HEK293 (cell line): Measurements from ENCODE around the gene MT1A.

Source experiments
- CTCF ChIA-PET: fragments of 350-600 bp; formaldehyde crosslinking; extraction: SDS; loops from one replicate; lab custom pipeline; 2021; ENCODE audit warnings: antibody characterized with exemption; lab: Yijun Ruan, JAX
- POLR2A ChIA-PET: fragments of 300-600 bp; formaldehyde crosslinking; extraction: SDS; loops from one replicate; lab custom pipeline; 2020; ENCODE audit warnings: antibody characterized with exemption, inconsistent platforms; lab: Yijun Ruan, JAX
- H3K27ac ChIP-seq: fragments of 200-500 bp; sonication (Bioruptor generic); 2 replicates; pipeline ENCODE4 v1.5.1; 2014; ENCODE audit warnings: low read depth, low read length, control low read depth, inconsistent platforms; ENCODE audit errors: extremely low read depth
- H3K36me3 ChIP-seq, 2 experiments: fragments of 200-500 bp in 1 of 2; sonication (Bioruptor generic) in 1 of 2; 1 replicate in 1 of 2; 2 replicates in 1 of 2; pipeline ENCODE4 v1.5.1; 2014 to 2017; ENCODE audit warnings: inconsistent platforms in 2 of 2, low read length in 2 of 2; ENCODE audit not compliant: control insufficient read depth in 2 of 2, insufficient read depth in 1 of 2
- H3K4me1 ChIP-seq: fragments of 200-500 bp; sonication (Bioruptor generic); 2 replicates; pipeline ENCODE4 v1.5.1; 2014; ENCODE audit warnings: mild to moderate bottlenecking, low read length, inconsistent platforms; ENCODE audit not compliant: control insufficient read depth, insufficient read depth
- H3K4me3 ChIP-seq: 2 replicates; pipeline ENCODE4 v1.5.1; 2011; ENCODE audit warnings: low read depth, mild to moderate bottlenecking, control low read depth, low read length, moderate library complexity
- H3K9me3 ChIP-seq: fragments of 200-500 bp; sonication (Bioruptor generic); 2 replicates; pipeline ENCODE4 v1.5.1; 2014; ENCODE audit warnings: low read depth, low read length, inconsistent platforms; ENCODE audit not compliant: control insufficient read depth, insufficient read depth
- KLF10 ChIP-seq: fragments of 450-650 bp; IDR thresholded peaks from 2 replicates; pipeline ENCODE4 v1.5.1; 2018; ENCODE audit warnings: missing biosample characterization, mild to moderate bottlenecking, missing genetic modification characterization
- SCRT2 ChIP-seq: fragments of 450-650 bp; formaldehyde crosslinking; IDR thresholded peaks from 2 replicates; pipeline ENCODE4 v1.5.1; 2016; ENCODE audit warnings: missing biosample characterization, missing genetic modification characterization
- YY1 ChIP-seq: fragments of 450-650 bp; formaldehyde crosslinking; IDR thresholded peaks from 2 replicates; pipeline ENCODE4 v1.5.1; 2018; ENCODE audit warnings: missing biosample characterization, missing genetic modification characterization
- ZNF138 ChIP-seq: fragments of 450-650 bp; formaldehyde crosslinking; IDR thresholded peaks from 2 replicates; pipeline ENCODE4 v1.5.1; 2016; ENCODE audit warnings: missing biosample characterization, missing genetic modification characterization, borderline replicate concordance
- ZNF214 ChIP-seq: fragments of 450-650 bp; formaldehyde crosslinking; IDR thresholded peaks from 2 replicates; pipeline ENCODE4 v1.5.1; 2017; ENCODE audit warnings: missing biosample characterization, mild to moderate bottlenecking, missing genetic modification characterization, borderline replicate concordance
- ZNF311 ChIP-seq: fragments of 450-650 bp; formaldehyde crosslinking; IDR thresholded peaks from 2 replicates; pipeline ENCODE4 v1.5.1; 2017; ENCODE audit warnings: missing biosample characterization, missing genetic modification characterization, borderline replicate concordance
- ZNF610 ChIP-seq: fragments of 450-650 bp; formaldehyde crosslinking; IDR thresholded peaks from 2 replicates; pipeline ENCODE4 v1.5.1; 2016; ENCODE audit warnings: missing biosample characterization, missing genetic modification characterization, borderline replicate concordance
- ZNF626 ChIP-seq: fragments of 450-650 bp; sonication (Bioruptor Pico); formaldehyde crosslinking; IDR thresholded peaks from 2 replicates; pipeline ENCODE4 v1.5.1; 2018; ENCODE audit warnings: missing biosample characterization, missing genetic modification characterization, inconsistent platforms
- ZNF768 ChIP-seq: fragments of 450-650 bp; formaldehyde crosslinking; IDR thresholded peaks from 2 replicates; pipeline ENCODE4 v1.5.1; 2018; ENCODE audit warnings: missing biosample characterization, mild to moderate bottlenecking, missing genetic modification characterization
- ZNF837 ChIP-seq: fragments of 450-650 bp; formaldehyde crosslinking; IDR thresholded peaks from 2 replicates; pipeline ENCODE4 v1.5.1; 2016; ENCODE audit warnings: missing biosample characterization, missing genetic modification characterization
- ZSCAN30 ChIP-seq: fragments of 450-650 bp; IDR thresholded peaks from 2 replicates; pipeline ENCODE4 v1.5.1; 2018; ENCODE audit warnings: missing biosample characterization, mild to moderate bottlenecking, missing genetic modification characterization, moderate library complexity
- TF ChIP-seq, protein P1 (sequence below): fragments of 450-650 bp; formaldehyde crosslinking; IDR thresholded peaks from 2 replicates; pipeline ENCODE4 v1.5.1; 2016; ENCODE audit warnings: missing biosample characterization, missing genetic modification characterization
- TF ChIP-seq, protein P2 (sequence below): fragments of 450-650 bp; formaldehyde crosslinking; IDR thresholded peaks from 2 replicates; pipeline ENCODE4 v1.5.1; 2017; ENCODE audit warnings: missing biosample characterization, missing genetic modification characterization
- TF ChIP-seq, protein P3 (sequence below): fragments of 450-650 bp; formaldehyde crosslinking; IDR thresholded peaks from 2 replicates; pipeline ENCODE4 v1.5.1; 2017; ENCODE audit warnings: missing biosample characterization, missing genetic modification characterization

MT1A gene

DNA sequence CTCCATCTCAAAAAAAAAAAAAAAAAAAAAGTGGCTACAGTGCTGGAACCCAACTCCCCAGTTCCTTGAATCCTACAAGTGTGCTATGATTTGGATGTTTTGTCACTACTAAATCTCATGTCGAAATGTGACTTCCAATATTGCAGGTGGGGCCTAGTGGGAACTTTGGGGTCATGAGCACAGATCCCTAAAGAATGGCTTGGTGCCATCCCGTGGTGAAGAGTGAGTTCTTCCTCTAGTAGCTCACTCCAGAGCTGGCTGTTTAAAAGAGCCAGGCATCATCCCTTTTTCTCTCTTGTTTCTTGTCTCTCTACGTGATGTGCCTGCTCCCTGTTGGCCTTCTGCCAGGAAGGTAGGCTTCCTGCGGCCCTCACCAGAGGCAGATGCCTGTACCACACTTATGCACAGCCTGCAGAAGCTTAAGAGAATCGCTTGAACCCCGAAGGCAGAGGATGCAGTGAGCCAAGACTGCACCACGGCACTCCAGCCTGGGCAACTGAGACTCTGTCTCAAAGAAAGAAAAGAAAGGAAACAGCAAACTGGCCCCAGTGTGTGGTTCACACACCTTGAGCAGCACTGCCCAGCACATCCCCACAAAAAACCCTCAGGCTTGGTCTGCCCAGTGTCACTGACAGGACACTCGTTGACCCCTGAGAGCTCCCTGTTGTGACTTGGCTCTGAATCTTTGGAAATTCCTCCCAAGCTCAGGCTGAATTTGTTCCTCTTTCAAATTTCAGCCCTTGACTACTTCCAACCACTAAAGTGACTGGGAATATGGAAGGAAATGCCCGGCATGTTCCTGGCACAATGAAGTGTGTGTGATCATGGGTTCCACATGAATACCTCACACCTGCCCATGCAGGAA, 9.7 kb upstream of the MT1A start (continued):
- TF ChIP-seq, protein P1, sequence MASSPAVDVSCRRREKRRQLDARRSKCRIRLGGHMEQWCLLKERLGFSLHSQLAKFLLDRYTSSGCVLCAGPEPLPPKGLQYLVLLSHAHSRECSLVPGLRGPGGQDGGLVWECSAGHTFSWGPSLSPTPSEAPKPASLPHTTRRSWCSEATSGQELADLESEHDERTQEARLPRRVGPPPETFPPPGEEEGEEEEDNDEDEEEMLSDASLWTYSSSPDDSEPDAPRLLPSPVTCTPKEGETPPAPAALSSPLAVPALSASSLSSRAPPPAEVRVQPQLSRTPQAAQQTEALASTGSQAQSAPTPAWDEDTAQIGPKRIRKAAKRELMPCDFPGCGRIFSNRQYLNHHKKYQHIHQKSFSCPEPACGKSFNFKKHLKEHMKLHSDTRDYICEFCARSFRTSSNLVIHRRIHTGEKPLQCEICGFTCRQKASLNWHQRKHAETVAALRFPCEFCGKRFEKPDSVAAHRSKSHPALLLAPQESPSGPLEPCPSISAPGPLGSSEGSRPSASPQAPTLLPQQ (tag by site-specific recombination), result no peak
- TF ChIP-seq ZNF138 (tag by site-specific recombination), result no peak
- TF ChIP-seq ZNF610 (tag by site-specific recombination), result no peak
- no peak for TF ChIP-seq ZSCAN30

DNA sequence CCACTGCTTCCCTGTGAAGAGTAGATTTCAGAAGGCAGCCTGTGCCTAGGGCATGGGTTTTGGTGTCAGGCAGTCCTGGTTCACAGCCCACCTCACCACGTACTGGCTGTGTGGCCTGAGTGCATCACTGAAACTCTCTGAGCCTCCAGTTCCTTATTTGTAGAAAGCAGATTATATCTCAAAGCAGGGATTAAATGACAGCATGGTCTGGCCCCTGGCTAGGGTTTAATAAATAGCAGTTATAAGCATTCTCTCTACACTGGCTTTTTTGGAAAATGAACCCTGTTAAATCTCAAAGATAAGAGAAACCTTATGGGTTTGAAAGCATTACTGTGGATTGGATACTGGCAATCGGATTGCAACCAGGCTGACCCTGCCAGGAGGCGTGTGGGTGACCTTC, 8.9 kb upstream of the MT1A start:
- H3K9me3 ChIP-seq, result no peaks in the 10 kb centered on the region
- no peaks in the 10 kb centered on the region for H3K36me3 ChIP-seq
- ChIA-PET CTCF (no interaction called here), POLR2A (no interaction called here)
- TF ChIP-seq KLF10 (tag by site-specific recombination) (no peak), ZNF214 (tag by site-specific recombination) (no peak), ZNF626 (tag by site-specific recombination) (no peak), ZNF311 (tag by site-specific recombination) (no peak), ZNF837 (no peak)
- no peak overlapping the region for H3K27ac ChIP-seq
- no peaks in the 10 kb centered on the region; the same call in 1 of the 2 replicates for H3K4me1 ChIP-seq
- no peak overlapping the region for H3K4me3 ChIP-seq

DNA sequence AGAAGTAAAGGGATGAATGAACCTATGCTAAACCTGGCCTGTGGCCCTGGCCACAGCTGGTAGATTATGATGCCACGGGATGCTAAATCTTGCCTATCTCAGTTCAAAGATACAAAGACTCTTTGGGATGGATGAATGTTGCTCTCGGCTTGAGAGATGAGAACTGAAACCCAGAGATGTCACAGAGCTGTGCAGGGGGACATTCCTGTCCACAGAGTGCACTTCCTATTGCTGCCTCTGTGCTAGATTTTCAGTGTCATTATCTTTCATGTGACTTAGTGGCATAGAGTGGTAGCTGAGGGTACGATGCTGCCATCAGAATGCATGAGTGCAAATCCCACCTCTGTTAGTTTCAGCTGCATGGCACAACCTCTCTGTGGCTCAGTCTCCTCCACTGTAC, 8.3 kb upstream of the MT1A start:
- no peaks in the 10 kb centered on the region for H3K9me3 ChIP-seq
- H3K4me1 ChIP-seq, result no peaks in the 10 kb centered on the region; the same call in 1 of the 2 replicates
- no peak overlapping the region for H3K27ac ChIP-seq
- TF ChIP-seq, protein P1 (tag by site-specific recombination), result no peak
- TF ChIP-seq, protein P2, sequence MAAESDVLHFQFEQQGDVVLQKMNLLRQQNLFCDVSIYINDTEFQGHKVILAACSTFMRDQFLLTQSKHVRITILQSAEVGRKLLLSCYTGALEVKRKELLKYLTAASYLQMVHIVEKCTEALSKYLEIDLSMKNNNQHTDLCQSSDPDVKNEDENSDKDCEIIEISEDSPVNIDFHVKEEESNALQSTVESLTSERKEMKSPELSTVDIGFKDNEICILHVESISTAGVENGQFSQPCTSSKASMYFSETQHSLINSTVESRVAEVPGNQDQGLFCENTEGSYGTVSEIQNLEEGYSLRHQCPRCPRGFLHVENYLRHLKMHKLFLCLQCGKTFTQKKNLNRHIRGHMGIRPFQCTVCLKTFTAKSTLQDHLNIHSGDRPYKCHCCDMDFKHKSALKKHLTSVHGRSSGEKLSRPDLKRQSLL (tag by site-specific recombination), result no peak
- TF ChIP-seq ZNF768 (tag by site-specific recombination), result 0 out of 2 replicates have a peak, but pooled peaks have one; percentile 17
- no peak for TF ChIP-seq YY1 (tag by site-specific recombination)
- TF ChIP-seq, protein P3, sequence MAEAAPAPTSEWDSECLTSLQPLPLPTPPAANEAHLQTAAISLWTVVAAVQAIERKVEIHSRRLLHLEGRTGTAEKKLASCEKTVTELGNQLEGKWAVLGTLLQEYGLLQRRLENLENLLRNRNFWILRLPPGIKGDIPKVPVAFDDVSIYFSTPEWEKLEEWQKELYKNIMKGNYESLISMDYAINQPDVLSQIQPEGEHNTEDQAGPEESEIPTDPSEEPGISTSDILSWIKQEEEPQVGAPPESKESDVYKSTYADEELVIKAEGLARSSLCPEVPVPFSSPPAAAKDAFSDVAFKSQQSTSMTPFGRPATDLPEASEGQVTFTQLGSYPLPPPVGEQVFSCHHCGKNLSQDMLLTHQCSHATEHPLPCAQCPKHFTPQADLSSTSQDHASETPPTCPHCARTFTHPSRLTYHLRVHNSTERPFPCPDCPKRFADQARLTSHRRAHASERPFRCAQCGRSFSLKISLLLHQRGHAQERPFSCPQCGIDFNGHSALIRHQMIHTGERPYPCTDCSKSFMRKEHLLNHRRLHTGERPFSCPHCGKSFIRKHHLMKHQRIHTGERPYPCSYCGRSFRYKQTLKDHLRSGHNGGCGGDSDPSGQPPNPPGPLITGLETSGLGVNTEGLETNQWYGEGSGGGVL (tag by site-specific recombination), result no peak
- TF ChIP-seq SCRT2, result no peak
- POLR2A ChIA-PET, result interaction anchor here (1.0 kb wide), 1 partner anchor 22 kb away, joined by 3 read pairs; the partner anchor contains the start of gene MT2A
- H3K36me3 ChIP-seq, result no peaks in the 10 kb centered on the region
- no peak overlapping the region for H3K4me3 ChIP-seq
- CTCF ChIA-PET, result interaction anchor here (1.1 to 1.5 kb wide), 2 partner anchors 53 to 72 kb away, joined by 4 to 6 read pairs; no protein-coding TSS in a partner anchor
